Mesendoderm (in vitro differentiated cells): ENCODE results near the gene RND2.

Experiments used
- DNase-seq: peaks from one replicate; pipeline ENCODE4 v3.0.0; 2013
- H2AK5ac ChIP-seq: 2 replicates; pipeline ENCODE4 v1.6.1; 2013; ENCODE audit warnings: low read length, inconsistent platforms
- H2BK120ac ChIP-seq: 2 replicates; pipeline ENCODE4 v1.6.1; 2013; ENCODE audit warnings: low read depth, mild to moderate bottlenecking, low read length, moderate library complexity, mixed read lengths
- H2BK15ac ChIP-seq: replicated peaks from 2 replicates; pipeline ENCODE4 v1.6.1; 2013; ENCODE audit warnings: low read depth, mild to moderate bottlenecking, moderate library complexity
- H2BK5ac ChIP-seq: 2 replicates; pipeline ENCODE4 v1.6.1; 2013; ENCODE audit warnings: low read length, inconsistent platforms
- H3K18ac ChIP-seq: 2 replicates; pipeline ENCODE4 v1.6.1; 2013; ENCODE audit warnings: mild to moderate bottlenecking, low read length, mixed read lengths
- H3K23ac ChIP-seq: one replicate; pipeline ENCODE4 v1.6.1; 2013; ENCODE audit warnings: low read length
- H3K27ac ChIP-seq: 2 replicates; pipeline ENCODE4 v1.5.1; 2013; ENCODE audit warnings: low read depth, mild to moderate bottlenecking, inconsistent platforms, low read length, moderate library complexity
- H3K27me3 ChIP-seq: 2 replicates; pipeline ENCODE4 v1.6.1; 2013; ENCODE audit warnings: low read length, control low read depth, mild to moderate bottlenecking, inconsistent platforms; ENCODE audit not compliant: insufficient read depth, poor library complexity
- H3K36me3 ChIP-seq: 2 replicates; pipeline ENCODE4 v1.6.1; 2013; ENCODE audit warnings: low read length, inconsistent platforms; ENCODE audit not compliant: control insufficient read depth, insufficient read depth
- H3K4ac ChIP-seq: one replicate; pipeline ENCODE4 v1.6.1; 2013; ENCODE audit warnings: low read depth, mild to moderate bottlenecking, low read length, moderate library complexity
- H3K4me1 ChIP-seq: 2 replicates; pipeline ENCODE4 v1.6.1; 2013; ENCODE audit warnings: low read depth, low read length, inconsistent platforms; ENCODE audit not compliant: control insufficient read depth
- H3K4me2 ChIP-seq: 2 replicates; pipeline ENCODE4 v1.6.1; 2013; ENCODE audit warnings: low read length
- H3K4me3 ChIP-seq: 2 replicates; pipeline ENCODE4 v1.5.1; 2013; ENCODE audit warnings: mild to moderate bottlenecking, low read length
- H3K56ac ChIP-seq: one replicate; pipeline ENCODE4 v1.6.1; 2013; ENCODE audit warnings: low read length
- H3K79me1 ChIP-seq: 2 replicates; pipeline ENCODE4 v1.6.1; 2013; ENCODE audit warnings: low read length, inconsistent platforms
- H3K79me2 ChIP-seq: 2 replicates; pipeline ENCODE4 v1.6.1; 2013; ENCODE audit warnings: mild to moderate bottlenecking, low read length; ENCODE audit not compliant: control insufficient read depth, insufficient read depth
- H3K9ac ChIP-seq: 2 replicates; pipeline ENCODE4 v1.6.1; 2013; ENCODE audit warnings: low read length, inconsistent platforms
- H4K5ac ChIP-seq: one replicate; pipeline ENCODE4 v1.6.1; 2013; ENCODE audit warnings: low read length
- H4K8ac ChIP-seq: one replicate; pipeline ENCODE4 v1.6.1; 2013; ENCODE audit warnings: low read depth, mild to moderate bottlenecking, control low read depth, low read length, moderate library complexity
- WGBS: extraction: QIAGEN DNeasy Blood & Tissue Kit; methylation state at CpG from one replicate; pipeline ENCODE4 v1.1.7; 2013; ENCODE audit warnings: low lambda C conversion rate, missing lambda C conversion rate; ENCODE audit not compliant: insufficient coverage; ENCODE audit errors: extremely low coverage; 5-methylcytosine and 5-hydroxymethylcytosine counted together

Gene RND2

DNA sequence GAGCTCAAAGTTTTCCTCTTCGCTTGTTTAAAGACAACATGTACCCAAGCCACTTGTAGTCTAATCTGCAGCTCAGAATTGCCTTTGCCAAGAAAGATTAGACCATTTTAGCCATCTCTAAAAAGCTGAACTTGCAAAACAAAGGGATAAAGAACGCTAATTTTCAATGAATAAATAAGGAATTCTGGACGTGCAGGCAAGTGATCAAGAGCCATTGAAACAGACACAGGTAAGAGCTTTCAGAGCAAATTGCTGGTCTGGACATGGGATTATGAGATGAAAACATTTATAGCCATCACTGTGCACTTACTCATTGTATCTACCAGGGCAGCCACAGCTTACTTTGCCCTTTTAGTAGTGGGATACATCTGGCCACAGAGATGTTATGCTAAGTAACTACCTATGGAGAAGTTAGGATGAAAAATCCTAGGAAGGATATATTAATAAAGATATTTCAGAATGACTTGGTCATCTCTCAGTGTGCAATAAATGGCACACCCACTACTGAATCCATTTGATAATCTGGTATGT lies 44.4 kb downstream of the RND2 start:
- no peak overlapping the region for H3K9ac ChIP-seq
- no peaks in the 10 kb centered on the region for H3K79me1 ChIP-seq
- H2BK5ac ChIP-seq = no peak overlapping the region
- no peak overlapping the region for H2BK15ac ChIP-seq
- peak overlapping the region; percentile 45 for H2BK120ac ChIP-seq
- no peaks in the 10 kb centered on the region for H3K27me3 ChIP-seq
- no peak overlapping the region for H3K23ac ChIP-seq
- DNase-seq = no peak
- no peak overlapping the region for H2AK5ac ChIP-seq
- peaks cover 2% of the 10 kb centered on the region for H3K36me3 ChIP-seq
- H3K79me2 ChIP-seq = no peaks in the 10 kb centered on the region
- H3K4ac ChIP-seq = no peak overlapping the region
- no peak overlapping the region for H3K27ac ChIP-seq
- H4K8ac ChIP-seq = no peak overlapping the region
- H3K18ac ChIP-seq = no peak overlapping the region
- no peak overlapping the region for H4K5ac ChIP-seq
- H3K56ac ChIP-seq = no peak overlapping the region
- no peak overlapping the region for H3K4me2 ChIP-seq
- H3K4me1 ChIP-seq = no peaks in the 10 kb centered on the region
- no CpG with 5 or more reads among the region's 3 CpGs for WGBS
- H3K4me3 ChIP-seq = no peak overlapping the region

DNA sequence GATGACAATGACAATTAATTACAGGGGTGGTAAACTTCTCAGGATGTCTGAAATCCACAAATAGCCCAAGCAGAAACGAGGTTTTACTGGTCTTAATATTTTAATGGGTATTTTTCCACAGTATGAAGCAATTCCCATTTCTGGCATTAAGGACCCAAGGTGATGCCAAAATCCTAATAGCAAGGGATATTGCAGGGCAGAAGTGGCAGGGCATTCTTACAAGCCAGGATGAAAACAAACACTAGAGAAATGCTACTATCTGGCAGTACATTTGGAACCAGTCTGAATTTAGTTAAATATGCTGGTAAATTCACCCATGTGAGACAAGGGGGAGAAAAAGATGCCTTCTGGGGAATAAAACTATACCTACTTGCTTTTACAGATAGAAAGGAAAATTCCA lies 45.2 kb downstream of the RND2 start:
- H3K27ac ChIP-seq = no peak overlapping the region
- no peaks in the 10 kb centered on the region for H3K79me2 ChIP-seq
- no peak overlapping the region for H3K56ac ChIP-seq
- H4K8ac ChIP-seq = no peak overlapping the region
- H3K36me3 ChIP-seq = peaks cover 2% of the 10 kb centered on the region
- H3K79me1 ChIP-seq = no peaks in the 10 kb centered on the region
- H3K4me3 ChIP-seq = no peak overlapping the region
- H3K9ac ChIP-seq = no peak overlapping the region
- WGBS = no CpG with 5 or more reads among the region's 1 CpG
- no peak overlapping the region for H3K23ac ChIP-seq
- no peak for DNase-seq
- H2BK120ac ChIP-seq = no peak overlapping the region
- H3K18ac ChIP-seq = no peak overlapping the region
- no peaks in the 10 kb centered on the region for H3K27me3 ChIP-seq
- no peak overlapping the region for H4K5ac ChIP-seq
- H3K4me2 ChIP-seq = no peak overlapping the region
- no peaks in the 10 kb centered on the region for H3K4me1 ChIP-seq
- H2BK5ac ChIP-seq = no peak overlapping the region
- no peak overlapping the region for H3K4ac ChIP-seq
- no peak overlapping the region for H2AK5ac ChIP-seq
- H2BK15ac ChIP-seq = no peak overlapping the region

DNA sequence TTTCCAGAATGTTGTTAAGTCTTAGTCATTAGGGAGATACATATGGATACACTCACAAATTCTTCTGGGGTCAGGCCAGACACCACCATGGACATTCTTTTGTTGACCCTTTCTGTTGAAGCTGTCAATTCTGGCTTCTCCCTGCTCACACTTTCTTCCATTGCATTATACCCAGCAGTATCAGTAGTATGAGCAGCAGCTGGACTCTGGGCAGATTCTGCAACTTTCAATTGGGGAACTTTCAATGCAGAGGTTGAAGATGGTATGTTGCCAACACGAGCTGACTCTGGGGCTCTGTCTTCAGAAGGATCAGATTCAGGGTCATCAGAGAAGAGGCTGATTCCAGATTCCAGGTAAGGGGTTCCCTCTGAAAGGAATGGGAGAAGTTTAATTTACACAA lies 45.8 kb downstream of the RND2 start:
- Histone ChIP-seq H3K18ac (no peak overlapping the region), H3K27ac (no peak overlapping the region), H3K4me1 (no peaks in the 10 kb centered on the region), H3K79me2 (no peaks in the 10 kb centered on the region), H2BK5ac (no peak overlapping the region), H3K79me1 (no peaks in the 10 kb centered on the region), H4K8ac (no peak overlapping the region), H3K4me3 (no peak overlapping the region), H3K56ac (no peak overlapping the region), H3K4ac (no peak overlapping the region), H2BK120ac (no peak overlapping the region), H2AK5ac (no peak overlapping the region), H3K4me2 (no peak overlapping the region), H3K27me3 (no peaks in the 10 kb centered on the region), H2BK15ac (no peak overlapping the region), H3K36me3 (peaks cover 2% of the 10 kb centered on the region), H3K23ac (no peak overlapping the region), H3K9ac (no peak overlapping the region), H4K5ac (no peak overlapping the region)
- no CpG with 5 or more reads among the region's 1 CpG for whole genome bisulfite sequencing
- no peak for DNase-seq

DNA sequence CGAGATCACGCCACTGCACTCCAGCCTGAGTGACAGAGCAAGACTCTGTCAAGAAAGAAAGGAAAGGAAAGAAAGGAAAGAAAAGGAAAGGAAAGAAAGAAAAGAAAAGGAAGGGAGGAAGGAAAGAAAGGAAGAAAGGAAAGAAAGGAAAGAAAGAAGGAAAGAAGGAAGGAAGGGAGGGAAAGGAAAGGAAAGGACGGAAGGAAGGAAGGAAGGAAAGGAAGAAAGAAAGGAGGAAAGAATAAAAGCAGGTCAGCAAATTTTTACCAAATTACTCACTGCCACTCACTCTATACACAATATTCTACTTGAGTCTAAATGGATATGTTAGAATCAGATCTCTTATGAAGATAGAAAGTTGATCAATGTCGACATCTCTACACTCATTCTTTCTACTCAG lies 49.8 kb downstream of the RND2 start:
- Histone ChIP-seq H3K27ac (no peak overlapping the region), H2BK120ac (no peak overlapping the region), H4K5ac (no peak overlapping the region), H3K79me1 (no peaks in the 10 kb centered on the region), H2BK15ac (no peak overlapping the region), H3K18ac (no peak overlapping the region), H3K4ac (no peak overlapping the region), H2AK5ac (no peak overlapping the region), H4K8ac (no peak overlapping the region), H3K27me3 (no peaks in the 10 kb centered on the region), H3K23ac (no peak overlapping the region), H3K79me2 (no peaks in the 10 kb centered on the region), H3K4me3 (no peak overlapping the region), H3K36me3 (peaks cover 2% of the 10 kb centered on the region), H3K4me2 (no peak overlapping the region), H3K4me1 (no peaks in the 10 kb centered on the region), H3K9ac (no peak overlapping the region), H2BK5ac (no peak overlapping the region), H3K56ac (no peak overlapping the region)
- WGBS = no CpG with 5 or more reads among the region's 4 CpGs
- no peak for DNase-seq

DNA sequence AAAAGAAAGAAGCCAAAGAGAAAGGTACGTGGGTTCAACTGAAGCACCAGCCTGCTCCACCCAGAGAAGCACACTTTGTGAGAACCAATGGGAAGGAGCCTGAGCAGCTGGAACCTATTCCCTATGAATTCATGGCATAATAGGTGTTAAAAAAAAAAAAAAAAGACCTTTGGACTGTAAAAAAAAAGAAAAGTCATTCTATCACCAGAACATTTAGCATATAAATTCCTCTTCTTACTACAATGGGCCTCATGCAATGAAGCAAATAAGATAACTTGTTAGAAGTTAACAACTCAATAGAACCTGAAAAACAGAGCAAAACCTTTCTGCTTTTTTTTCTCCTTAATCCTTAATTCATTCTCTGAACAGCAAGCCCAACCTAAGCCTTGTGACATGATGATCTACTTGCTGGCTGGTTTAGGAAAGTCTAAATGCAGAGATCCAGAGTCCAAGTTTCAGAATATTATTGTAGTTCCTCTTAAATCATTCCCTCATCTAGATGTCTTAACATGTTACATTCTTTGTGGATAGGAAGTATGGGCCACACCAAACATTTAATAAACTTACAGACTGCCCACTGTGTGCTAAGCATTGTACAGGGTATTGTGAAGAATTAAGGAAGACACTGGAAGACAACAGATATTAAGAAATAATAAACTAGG lies 54.7 kb downstream of the RND2 start:
- Histone ChIP-seq H3K4ac (no peak overlapping the region), H3K23ac (no peak overlapping the region), H3K4me3 (no peak overlapping the region), H3K79me1 (no peaks in the 10 kb centered on the region), H3K27me3 (no peaks in the 10 kb centered on the region), H3K56ac (no peak overlapping the region), H3K79me2 (no peaks in the 10 kb centered on the region), H2BK5ac (no peak overlapping the region), H4K5ac (no peak overlapping the region), H2BK120ac (no peak overlapping the region), H2BK15ac (no peak overlapping the region), H2AK5ac (no peak overlapping the region), H4K8ac (no peak overlapping the region), H3K4me2 (no peak overlapping the region), H3K36me3 (peaks cover 1% of the 10 kb centered on the region), H3K9ac (no peak overlapping the region), H3K4me1 (no peaks in the 10 kb centered on the region), H3K18ac (no peak overlapping the region), H3K27ac (no peak overlapping the region)
- WGBS = no CpG with 5 or more reads among the region's 1 CpG
- DNase-seq = no peak
